HepG2 (cell line): ENCODE measurements around the gene ATP23.
A peak's percentile ranks its signal among the peaks of the same experiment; 100 is the strongest.

ENCODE experiments used
- CEBPB ChIP-seq: IDR thresholded peaks from 2 replicates; pipeline ENCODE4 v1.6.1; 2011; ENCODE audit warnings: low read depth, low read length, improper control_type of control experiment, borderline replicate concordance
- GTF2F1 ChIP-seq: fragments of 150-350 bp; IDR thresholded peaks from 2 replicates; pipeline ENCODE4 v1.6.1; 2014; ENCODE audit warnings: low read length
- KAT2B ChIP-seq: fragments of 150-350 bp; IDR thresholded peaks from 2 replicates; pipeline ENCODE4 v1.6.1; 2014; ENCODE audit warnings: low read depth, low read length, borderline replicate concordance
- LCORL ChIP-seq, 2 experiments: fragments of 450-650 bp in 1 of 2; sonication (generic) in 1 of 2; formaldehyde crosslinking in 1 of 2; IDR thresholded peaks; 2 replicates each; pipeline versions ENCODE4 v1.5.0 to v1.6.1; 2017 to 2020; ENCODE audit warnings: antibody characterized with exemption in 1 of 2, missing genetic modification reagents in 1 of 2
- ZBTB8A ChIP-seq: sonication (generic); formaldehyde crosslinking; IDR thresholded peaks from 2 replicates; pipeline ENCODE4 v1.4.0; 2020; ENCODE audit warnings: mild to moderate bottlenecking, low read depth, missing genetic modification reagents, borderline replicate concordance
- ZFP62 ChIP-seq: sonication (generic); formaldehyde crosslinking; IDR thresholded peaks from 2 replicates; pipeline ENCODE4 v1.4.0; 2020; ENCODE audit warnings: missing genetic modification reagents
- ZNF3 ChIP-seq: IDR thresholded peaks from 2 replicates; pipeline ENCODE4 v1.7.0; 2017; ENCODE audit warnings: inconsistent platforms
- ZNF674 ChIP-seq: sonication (generic); formaldehyde crosslinking; IDR thresholded peaks from 2 replicates; pipeline ENCODE4 v1.5.0; 2020; ENCODE audit warnings: low read depth, mild to moderate bottlenecking, missing genetic modification reagents
- ZNF776 ChIP-seq: sonication (generic); formaldehyde crosslinking; IDR thresholded peaks from 2 replicates; pipeline ENCODE4 v1.4.0; 2020; ENCODE audit warnings: mild to moderate bottlenecking, missing genetic modification reagents
- TF ChIP-seq, protein P1 (sequence below): sonication (generic); formaldehyde crosslinking; IDR thresholded peaks from 2 replicates; pipeline ENCODE4 v1.5.0; 2020; ENCODE audit warnings: missing genetic modification reagents
- TF ChIP-seq, protein P2 (sequence below): sonication (generic); formaldehyde crosslinking; IDR thresholded peaks from 2 replicates; pipeline ENCODE4 v1.4.0; 2020; ENCODE audit warnings: missing genetic modification reagents
- TF ChIP-seq, protein P3 (sequence below): sonication (generic); formaldehyde crosslinking; IDR thresholded peaks from 2 replicates; pipeline ENCODE4 v1.5.0; 2020; ENCODE audit warnings: mild to moderate bottlenecking, missing genetic modification reagents, moderate library complexity

DNA sequence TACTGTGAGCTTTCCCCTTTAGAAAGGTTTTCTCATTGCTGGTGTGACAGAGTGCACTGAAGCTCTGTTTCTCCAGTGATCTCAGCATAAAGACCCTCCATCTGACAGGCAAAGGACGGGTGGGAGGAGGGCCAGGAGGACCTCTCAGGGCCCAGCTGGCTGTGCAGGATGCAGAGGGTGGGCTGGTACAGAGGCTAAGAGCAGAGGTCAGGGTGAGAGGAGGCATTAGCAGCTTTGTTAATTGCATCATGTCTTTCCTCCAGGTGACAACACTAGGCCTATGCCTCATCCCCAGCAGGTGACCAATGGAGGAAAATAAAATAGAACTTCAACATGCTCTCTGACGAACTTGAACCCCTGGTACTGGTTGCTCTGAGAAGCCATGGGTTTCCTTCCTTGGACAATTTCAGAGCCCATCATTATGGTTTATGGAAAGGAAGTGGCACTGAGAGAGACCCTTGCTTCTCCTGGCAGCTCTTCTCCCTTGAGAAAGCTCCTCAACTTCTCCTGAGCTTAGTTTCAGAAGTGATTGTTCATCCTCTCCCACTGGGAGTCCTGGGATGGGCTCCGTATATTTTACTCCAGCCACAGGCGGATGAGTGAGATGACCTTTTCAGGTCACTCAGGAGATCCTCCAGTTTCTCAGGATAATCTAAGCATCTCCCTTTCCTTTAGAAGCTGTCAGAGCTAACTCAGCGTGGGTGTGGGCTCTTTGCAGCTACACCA, 45.8 kb upstream of the ATP23 start:
- TF ChIP-seq ZBTB8A: no peak
- no peak for TF ChIP-seq GTF2F1
- no peak for TF ChIP-seq LCORL (IDR thresholded peaks at IDR 0.05)
- no peak for TF ChIP-seq LCORL (CRISPR knock-in tag; IDR thresholded peaks at IDR 0.05)
- TF ChIP-seq, protein P1, sequence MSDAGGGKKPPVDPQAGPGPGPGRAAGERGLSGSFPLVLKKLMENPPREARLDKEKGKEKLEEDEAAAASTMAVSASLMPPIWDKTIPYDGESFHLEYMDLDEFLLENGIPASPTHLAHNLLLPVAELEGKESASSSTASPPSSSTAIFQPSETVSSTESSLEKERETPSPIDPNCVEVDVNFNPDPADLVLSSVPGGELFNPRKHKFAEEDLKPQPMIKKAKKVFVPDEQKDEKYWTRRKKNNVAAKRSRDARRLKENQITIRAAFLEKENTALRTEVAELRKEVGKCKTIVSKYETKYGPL (CRISPR knock-in tag): no peak
- no peak for TF ChIP-seq ZNF3 (CRISPR knock-in tag)
- TF ChIP-seq ZFP62: no peak
- no peak for TF ChIP-seq ZNF674 (CRISPR knock-in tag)
- TF ChIP-seq ZNF776 (CRISPR knock-in tag): no peak
- TF ChIP-seq CEBPB: peak; percentile 40; the same call in 1 of the 2 replicates
- TF ChIP-seq, protein P2, sequence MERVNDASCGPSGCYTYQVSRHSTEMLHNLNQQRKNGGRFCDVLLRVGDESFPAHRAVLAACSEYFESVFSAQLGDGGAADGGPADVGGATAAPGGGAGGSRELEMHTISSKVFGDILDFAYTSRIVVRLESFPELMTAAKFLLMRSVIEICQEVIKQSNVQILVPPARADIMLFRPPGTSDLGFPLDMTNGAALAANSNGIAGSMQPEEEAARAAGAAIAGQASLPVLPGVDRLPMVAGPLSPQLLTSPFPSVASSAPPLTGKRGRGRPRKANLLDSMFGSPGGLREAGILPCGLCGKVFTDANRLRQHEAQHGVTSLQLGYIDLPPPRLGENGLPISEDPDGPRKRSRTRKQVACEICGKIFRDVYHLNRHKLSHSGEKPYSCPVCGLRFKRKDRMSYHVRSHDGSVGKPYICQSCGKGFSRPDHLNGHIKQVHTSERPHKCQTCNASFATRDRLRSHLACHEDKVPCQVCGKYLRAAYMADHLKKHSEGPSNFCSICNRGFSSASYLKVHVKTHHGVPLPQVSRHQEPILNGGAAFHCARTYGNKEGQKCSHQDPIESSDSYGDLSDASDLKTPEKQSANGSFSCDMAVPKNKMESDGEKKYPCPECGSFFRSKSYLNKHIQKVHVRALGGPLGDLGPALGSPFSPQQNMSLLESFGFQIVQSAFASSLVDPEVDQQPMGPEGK (CRISPR knock-in tag): no peak
- no peak for TF ChIP-seq KAT2B
- TF ChIP-seq, protein P3, sequence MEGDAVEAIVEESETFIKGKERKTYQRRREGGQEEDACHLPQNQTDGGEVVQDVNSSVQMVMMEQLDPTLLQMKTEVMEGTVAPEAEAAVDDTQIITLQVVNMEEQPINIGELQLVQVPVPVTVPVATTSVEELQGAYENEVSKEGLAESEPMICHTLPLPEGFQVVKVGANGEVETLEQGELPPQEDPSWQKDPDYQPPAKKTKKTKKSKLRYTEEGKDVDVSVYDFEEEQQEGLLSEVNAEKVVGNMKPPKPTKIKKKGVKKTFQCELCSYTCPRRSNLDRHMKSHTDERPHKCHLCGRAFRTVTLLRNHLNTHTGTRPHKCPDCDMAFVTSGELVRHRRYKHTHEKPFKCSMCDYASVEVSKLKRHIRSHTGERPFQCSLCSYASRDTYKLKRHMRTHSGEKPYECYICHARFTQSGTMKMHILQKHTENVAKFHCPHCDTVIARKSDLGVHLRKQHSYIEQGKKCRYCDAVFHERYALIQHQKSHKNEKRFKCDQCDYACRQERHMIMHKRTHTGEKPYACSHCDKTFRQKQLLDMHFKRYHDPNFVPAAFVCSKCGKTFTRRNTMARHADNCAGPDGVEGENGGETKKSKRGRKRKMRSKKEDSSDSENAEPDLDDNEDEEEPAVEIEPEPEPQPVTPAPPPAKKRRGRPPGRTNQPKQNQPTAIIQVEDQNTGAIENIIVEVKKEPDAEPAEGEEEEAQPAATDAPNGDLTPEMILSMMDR: no peak
